Measurements from ENCODE around the gene CD70.
A peak's percentile ranks its signal among the peaks of the same experiment; 100 is the strongest.
"Not testable (repeated sequence)": the region's sequence is repeated elsewhere in the genome, so short reads cannot be mapped to it uniquely, and the experiment has no call there.

The CD70 gene

GRCh38 chr19:6598254-6598892 lies 7.4 kb upstream of the CD70 start:
- H3K4me3 ChIP-seq (ENCODE audit: low read depth in 1 of 5, low read length in 5 of 5); H3K9ac ChIP-seq (ENCODE audit: low read length in 5 of 5); H3K27me3 ChIP-seq (ENCODE audit: control insufficient read depth in 5 of 5, insufficient read depth in 4 of 5, low read length in 5 of 5); H3K36me3 ChIP-seq (ENCODE audit: control insufficient read depth in 5 of 5, insufficient read depth in 5 of 5, low read length in 5 of 5); H3K27ac ChIP-seq (ENCODE audit: low read depth, low read length); H3K9me3 ChIP-seq (ENCODE audit: control insufficient read depth in 5 of 5, low read length in 5 of 5); H3K4me1 ChIP-seq (ENCODE audit: control insufficient read depth in 5 of 5, insufficient read depth in 5 of 5, low read length in 5 of 5): not testable (repeated sequence)

DNA sequence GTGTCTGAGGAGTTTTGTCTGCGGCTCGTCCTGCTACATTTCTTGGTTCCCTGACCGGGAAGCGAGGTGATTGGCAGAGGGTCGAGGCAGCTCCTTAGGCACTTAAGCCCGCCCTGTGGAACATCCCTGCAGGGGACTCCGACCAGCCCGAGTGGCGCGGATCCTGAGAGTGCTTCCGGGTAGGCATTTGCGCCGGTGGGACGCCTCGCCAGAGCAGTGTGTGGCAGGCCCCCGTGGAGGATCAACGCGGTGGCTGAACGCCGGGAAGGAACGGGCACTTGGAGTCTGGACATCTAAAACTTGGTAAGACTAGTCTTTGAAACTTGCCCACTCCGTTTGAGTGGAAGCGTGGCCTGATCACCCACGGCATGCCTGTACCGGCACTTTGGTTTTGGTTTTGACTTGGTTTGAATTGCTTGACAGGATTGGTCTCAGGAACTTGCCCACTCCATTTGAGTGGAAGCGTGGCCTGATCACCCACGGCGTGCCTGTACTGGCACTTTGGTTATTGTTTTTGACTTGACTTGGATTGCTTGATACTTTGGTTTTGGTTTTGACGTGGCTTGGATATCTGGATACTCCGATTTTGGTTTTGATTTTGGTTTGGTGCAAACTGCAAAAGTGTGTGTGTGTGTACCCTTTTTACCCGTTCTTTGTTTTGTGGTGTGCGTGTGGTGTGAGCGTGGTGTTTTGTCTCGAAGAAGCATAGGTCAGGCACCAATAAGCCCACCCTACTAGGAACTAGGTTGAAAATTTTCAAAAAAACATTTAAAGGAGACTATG lies 6.7 kb upstream of the CD70 start:
- H3K27ac ChIP-seq (ENCODE audit: low read depth, low read length); H3K27me3 ChIP-seq (ENCODE audit: control insufficient read depth in 5 of 5, insufficient read depth in 4 of 5, low read length in 5 of 5); H3K9ac ChIP-seq (ENCODE audit: low read length in 5 of 5); H3K9me3 ChIP-seq (ENCODE audit: control insufficient read depth in 5 of 5, low read length in 5 of 5); H3K4me3 ChIP-seq (ENCODE audit: low read depth in 1 of 5, low read length in 5 of 5); H3K4me1 ChIP-seq (ENCODE audit: control insufficient read depth in 5 of 5, insufficient read depth in 5 of 5, low read length in 5 of 5); H3K36me3 ChIP-seq (ENCODE audit: control insufficient read depth in 5 of 5, insufficient read depth in 5 of 5, low read length in 5 of 5): not testable (repeated sequence)

DNA sequence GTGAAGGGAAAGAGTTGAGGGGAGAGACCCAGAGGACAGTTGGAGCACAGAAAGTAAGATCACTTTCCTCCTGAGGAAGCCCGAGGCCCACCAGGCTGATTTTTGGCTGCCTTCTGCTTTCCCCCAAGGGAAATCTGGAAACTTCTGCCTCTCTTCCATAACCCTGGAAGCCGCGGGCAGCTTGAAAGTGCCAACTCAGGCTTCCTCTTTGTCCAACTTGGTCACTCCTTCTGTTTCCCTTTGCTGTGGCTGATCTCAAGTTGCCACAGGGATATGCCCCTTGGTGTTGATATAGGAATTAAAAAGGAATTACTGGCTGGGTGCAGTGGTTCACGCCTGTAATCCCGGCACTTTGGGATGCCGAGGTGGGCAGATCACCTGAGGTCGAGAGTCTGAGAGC lies 5.7 kb upstream of the CD70 start:
- Histone ChIP-seq H3K27me3 (ENCODE audit: control insufficient read depth in 5 of 5, insufficient read depth in 4 of 5, low read length in 5 of 5) (peaks cover 0 to 12% (median 9%) of the 10 kb centered on the region in 5 donors), H3K4me1 (ENCODE audit: control insufficient read depth in 5 of 5, insufficient read depth in 5 of 5, low read length in 5 of 5) (peaks cover 0 to 6% (median 0%) of the 10 kb centered on the region in 5 donors), H3K9me3 (ENCODE audit: control insufficient read depth in 5 of 5, low read length in 5 of 5) (no peaks in the 10 kb centered on the region), H3K4me3 (ENCODE audit: low read depth in 1 of 5, low read length in 5 of 5) (no peak overlapping the region), H3K9ac (ENCODE audit: low read length in 5 of 5) (no peak overlapping the region), H3K36me3 (ENCODE audit: control insufficient read depth in 5 of 5, insufficient read depth in 5 of 5, low read length in 5 of 5) (no peaks in the 10 kb centered on the region), H3K27ac (ENCODE audit: low read depth, low read length) (no peak overlapping the region)

DNA sequence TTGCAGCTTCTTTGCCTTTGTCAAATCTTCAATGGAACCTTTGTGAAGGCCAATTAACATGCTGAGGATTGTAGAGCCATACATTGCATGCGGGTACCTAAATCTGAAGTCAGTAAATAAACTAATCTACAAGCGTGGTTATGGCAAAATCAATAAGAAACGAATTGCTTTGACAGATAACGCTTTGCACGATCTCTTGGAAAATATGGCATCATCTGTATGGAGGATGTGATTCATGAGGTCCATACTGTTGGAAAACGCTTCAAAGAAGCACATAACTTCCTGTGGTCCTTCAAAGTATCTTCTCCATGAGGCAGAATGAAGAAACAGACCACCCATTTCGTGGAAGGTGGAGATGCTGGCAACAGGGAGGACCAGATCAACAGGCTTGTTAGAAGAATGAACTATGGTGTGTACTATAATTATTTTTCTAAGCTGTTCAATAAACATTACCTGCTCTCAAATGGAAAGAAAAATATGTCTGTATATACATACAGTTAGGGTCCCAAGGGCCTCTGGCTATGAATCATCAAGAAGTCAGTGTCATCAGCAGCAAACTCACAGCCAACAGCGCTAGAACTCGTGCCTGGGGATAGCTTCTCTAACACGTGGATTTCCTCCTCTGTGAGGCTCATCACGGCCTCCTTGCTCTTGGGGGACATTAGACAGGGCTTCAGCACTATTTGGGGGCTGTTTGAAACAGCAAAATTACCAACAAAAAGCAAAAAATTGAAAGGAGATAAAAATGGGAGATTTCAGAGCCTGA lies 2.9 kb upstream of the CD70 start:
- H3K9me3 ChIP-seq (ENCODE audit: control insufficient read depth in 5 of 5, low read length in 5 of 5) = no peaks in the 10 kb centered on the region
- H3K27me3 ChIP-seq (ENCODE audit: control insufficient read depth in 5 of 5, insufficient read depth in 4 of 5, low read length in 5 of 5) = peaks cover 23 to 35% (median 30%) of the 10 kb centered on the region in 5 donors

DNA sequence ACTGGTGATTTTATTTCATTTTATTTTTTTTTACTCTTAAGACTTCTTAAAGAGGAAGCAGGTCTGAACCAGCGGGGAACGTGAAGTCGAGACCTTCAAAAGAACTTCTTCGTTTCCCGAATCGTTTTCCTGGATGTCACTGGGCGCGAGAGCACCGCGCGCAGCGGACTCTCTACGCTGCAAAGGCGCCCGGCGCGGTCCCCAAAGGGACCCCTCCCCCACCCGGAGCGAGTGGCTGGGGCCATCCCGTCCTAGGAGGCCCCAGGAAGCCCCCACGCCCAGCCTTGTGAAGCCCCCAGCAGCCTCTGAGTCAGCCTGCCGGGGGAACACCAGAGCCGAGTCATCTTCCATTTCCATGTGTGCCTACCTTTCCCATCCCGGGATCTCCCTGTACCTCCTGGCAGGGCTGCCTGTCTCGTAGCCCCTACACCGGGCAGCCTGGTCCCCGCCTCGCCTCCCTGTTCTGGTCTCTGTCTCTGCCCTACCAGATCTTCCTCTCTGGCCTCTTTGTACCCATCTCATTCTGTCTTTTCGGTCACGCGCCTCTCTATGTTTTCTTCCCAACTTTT lies 608 bp downstream of the CD70 start:
- Histone ChIP-seq H3K36me3 (ENCODE audit: control insufficient read depth in 5 of 5, insufficient read depth in 5 of 5, low read length in 5 of 5) (no peaks in the 10 kb centered on the region), H3K27ac (ENCODE audit: low read depth, low read length) (no peak overlapping the region), H3K9me3 (ENCODE audit: control insufficient read depth in 5 of 5, low read length in 5 of 5) (no peaks in the 10 kb centered on the region), H3K4me3 (ENCODE audit: low read depth in 1 of 5, low read length in 5 of 5) (peak overlapping the region in 4 of 5 donors; percentile 37 to 56 (median 44)), H3K9ac (ENCODE audit: low read length in 5 of 5) (peak overlapping the region in 1 of 5 donors; percentile 18), H3K4me1 (ENCODE audit: control insufficient read depth in 5 of 5, insufficient read depth in 5 of 5, low read length in 5 of 5) (peaks cover 2 to 32% (median 21%) of the 10 kb centered on the region in 5 donors), H3K27me3 (ENCODE audit: control insufficient read depth in 5 of 5, insufficient read depth in 4 of 5, low read length in 5 of 5) (peaks cover 39 to 62% (median 53%) of the 10 kb centered on the region in 5 donors)

More for the DNA sequence above, 2.9 kb upstream of the CD70 start:
- no peak overlapping the region for H3K27ac ChIP-seq (ENCODE audit: low read depth, low read length)
- no peak overlapping the region for H3K9ac ChIP-seq (ENCODE audit: low read length in 5 of 5)
- H3K4me3 ChIP-seq (ENCODE audit: low read depth in 1 of 5, low read length in 5 of 5) = no peak overlapping the region
- no peaks in the 10 kb centered on the region for H3K36me3 ChIP-seq (ENCODE audit: control insufficient read depth in 5 of 5, insufficient read depth in 5 of 5, low read length in 5 of 5)
- peaks cover 0 to 13% (median 11%) of the 10 kb centered on the region in 5 donors for H3K4me1 ChIP-seq (ENCODE audit: control insufficient read depth in 5 of 5, insufficient read depth in 5 of 5, low read length in 5 of 5)

GRCh38 chr19:6589711-6590257 lies 1.2 kb downstream of the CD70 start:
- no peak overlapping the region for H3K27ac ChIP-seq (ENCODE audit: low read depth, low read length)
- H3K4me3 ChIP-seq (ENCODE audit: low read depth in 1 of 5, low read length in 5 of 5) = peak overlapping the region in 4 of 5 donors; percentile 37 to 56 (median 44)
- H3K36me3 ChIP-seq (ENCODE audit: control insufficient read depth in 5 of 5, insufficient read depth in 5 of 5, low read length in 5 of 5) = no peaks in the 10 kb centered on the region
- peaks cover 2 to 32% (median 21%) of the 10 kb centered on the region in 5 donors for H3K4me1 ChIP-seq (ENCODE audit: control insufficient read depth in 5 of 5, insufficient read depth in 5 of 5, low read length in 5 of 5)
- H3K27me3 ChIP-seq (ENCODE audit: control insufficient read depth in 5 of 5, insufficient read depth in 4 of 5, low read length in 5 of 5) = peaks cover 43 to 62% (median 53%) of the 10 kb centered on the region in 5 donors
- no peak overlapping the region for H3K9ac ChIP-seq (ENCODE audit: low read length in 5 of 5)
- H3K9me3 ChIP-seq (ENCODE audit: control insufficient read depth in 5 of 5, low read length in 5 of 5) = no peaks in the 10 kb centered on the region

DNA sequence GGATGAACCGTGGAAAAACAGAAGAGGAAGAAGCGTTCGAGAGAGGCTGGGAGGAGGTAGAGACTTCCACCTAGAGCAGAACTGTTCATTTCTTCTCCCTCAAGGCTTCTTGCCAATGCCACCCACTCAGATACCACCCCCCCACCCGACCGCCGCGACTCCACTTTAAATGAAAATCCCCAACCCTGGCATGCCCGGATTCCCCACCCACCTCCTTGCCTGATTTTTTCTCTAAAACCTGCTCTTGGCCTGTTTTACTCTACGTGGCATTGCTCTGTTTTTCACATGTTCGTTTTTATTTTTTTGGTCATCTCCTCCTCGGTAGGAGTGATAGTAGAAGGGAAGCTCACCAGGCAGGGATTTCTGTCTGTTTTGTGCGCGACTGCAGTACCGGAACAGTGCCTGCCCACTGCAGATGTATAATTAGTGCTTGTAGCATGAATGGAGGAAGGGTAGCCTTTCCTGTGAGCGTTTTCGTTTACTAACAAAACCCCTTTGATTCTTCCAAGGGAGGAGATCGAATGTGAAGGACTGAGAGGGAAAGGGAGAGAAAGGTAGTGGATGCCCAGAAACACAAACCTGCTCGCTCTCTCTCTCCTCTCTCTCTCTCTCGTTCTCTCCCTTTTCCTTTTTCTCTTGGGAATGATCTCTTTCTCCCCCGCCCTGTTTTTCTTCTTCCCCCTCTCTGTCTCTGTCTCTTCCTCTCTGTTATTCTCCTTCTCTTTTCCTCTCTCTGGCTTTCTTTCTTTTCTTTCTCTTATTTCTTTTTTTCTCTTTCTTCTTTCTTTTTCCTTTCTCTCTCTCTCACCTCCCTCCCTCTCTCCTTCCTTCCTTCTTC lies 2.2 kb downstream of the CD70 start:
- Histone ChIP-seq H3K9ac (ENCODE audit: low read length in 5 of 5) (no peak overlapping the region), H3K36me3 (ENCODE audit: control insufficient read depth in 5 of 5, insufficient read depth in 5 of 5, low read length in 5 of 5) (no peaks in the 10 kb centered on the region), H3K9me3 (ENCODE audit: control insufficient read depth in 5 of 5, low read length in 5 of 5) (no peaks in the 10 kb centered on the region), H3K27me3 (ENCODE audit: control insufficient read depth in 5 of 5, insufficient read depth in 4 of 5, low read length in 5 of 5) (peaks cover 43 to 62% (median 50%) of the 10 kb centered on the region in 5 donors), H3K4me3 (ENCODE audit: low read depth in 1 of 5, low read length in 5 of 5) (peak overlapping the region in 1 of 5 donors; percentile 40), H3K27ac (ENCODE audit: low read depth, low read length) (no peak overlapping the region), H3K4me1 (ENCODE audit: control insufficient read depth in 5 of 5, insufficient read depth in 5 of 5, low read length in 5 of 5) (peaks cover 2 to 32% (median 21%) of the 10 kb centered on the region in 5 donors)

GRCh38 chr19:6587998-6588507 lies 2.9 kb downstream of the CD70 start:
- H3K9ac ChIP-seq (ENCODE audit: low read length in 5 of 5) = no peak overlapping the region
- no peaks in the 10 kb centered on the region for H3K36me3 ChIP-seq (ENCODE audit: control insufficient read depth in 5 of 5, insufficient read depth in 5 of 5, low read length in 5 of 5)
- H3K27me3 ChIP-seq (ENCODE audit: control insufficient read depth in 5 of 5, insufficient read depth in 4 of 5, low read length in 5 of 5) = peaks cover 43 to 59% (median 49%) of the 10 kb centered on the region in 5 donors
- H3K27ac ChIP-seq (ENCODE audit: low read depth, low read length) = no peak overlapping the region
- H3K4me3 ChIP-seq (ENCODE audit: low read depth in 1 of 5, low read length in 5 of 5) = no peak overlapping the region
- peaks cover 2 to 32% (median 21%) of the 10 kb centered on the region in 5 donors for H3K4me1 ChIP-seq (ENCODE audit: control insufficient read depth in 5 of 5, insufficient read depth in 5 of 5, low read length in 5 of 5)
- no peaks in the 10 kb centered on the region for H3K9me3 ChIP-seq (ENCODE audit: control insufficient read depth in 5 of 5, low read length in 5 of 5)

All from subcutaneous abdominal adipose tissue (tissue), 5 donors.